ENCODE data around the gene C19orf25. TPM values are rescaled to one million over a fixed set of nuclear protein-coding genes. Genes with fewer than 3 reads are reported as not detected.

The C19orf25 gene
- total and polyA plus RNA-seq, 2 of the 13 experiments (the other 11 are each of a cell fraction or from before 2014, with no cell fraction given): 14.2 to 32.4 TPM

- TF ChIP-seq DZIP1 (CRISPR knock-in tag; IDR thresholded peaks at IDR 0.05): 0 out of 2 replicates have a peak, but pooled peaks have one; percentile 6
- TF ChIP-seq UBTF (CRISPR knock-in tag; IDR thresholded peaks at IDR 0.05): peak; percentile 31; the same call in 1 of the 2 replicates
- no peak for TF ChIP-seq NR0B2 (CRISPR knock-in tag; IDR thresholded peaks at IDR 0.05)
- peak; percentile 69; the same call in 1 of the 2 replicates for TF ChIP-seq ZBTB38 (CRISPR knock-in tag; IDR thresholded peaks at IDR 0.05)
- no peak for TF ChIP-seq FOXA1 (IDR thresholded peaks at IDR 0.05)
- peak; percentile 53; the same call in 1 of the 2 replicates for TF ChIP-seq FOXA1 (CRISPR knock-in tag; IDR thresholded peaks at IDR 0.05)
- TF ChIP-seq GTF3A (CRISPR knock-in tag; conservative IDR thresholded peaks at IDR 0.05): 0 out of 2 replicates have a peak, but pooled peaks have one; percentile 59
- 0 out of 2 replicates have a peak, but pooled peaks have one; percentile 52 for TF ChIP-seq BATF2 (CRISPR knock-in tag; IDR thresholded peaks at IDR 0.05)
- peak; percentile 44; the same call in 1 of the 2 replicates for TF ChIP-seq TIGD3 (CRISPR knock-in tag; IDR thresholded peaks at IDR 0.05; ENCODE audit: borderline replicate concordance)
- 0 out of 2 replicates have a peak, but pooled peaks have one; percentile 42 for TF ChIP-seq ZNF142 (CRISPR knock-in tag; IDR thresholded peaks at IDR 0.05)
- no peak for TF ChIP-seq RARA (CRISPR knock-in tag; IDR thresholded peaks at IDR 0.05)
- peak; percentile 72; the same call in 1 of the 2 replicates for TF ChIP-seq ZNF672 (CRISPR knock-in tag; IDR thresholded peaks at IDR 0.05)
- 0 out of 2 replicates have a peak, but pooled peaks have one; percentile 78 for TF ChIP-seq ZNF234 (CRISPR knock-in tag; conservative IDR thresholded peaks at IDR 0.05)
- peak; percentile 23; the same call in 1 of the 2 replicates for TF ChIP-seq MYNN (CRISPR knock-in tag; IDR thresholded peaks at IDR 0.05; ENCODE audit: low read depth)
These were observed 33.7 kb downstream of the C19orf25 start (continued) for GRCh38 chr19:1445185-1445931.
